Forelimb muscle (tissue), 1 donor: ENCODE results near the gene SMIM44. TPM values are rescaled to one million over a fixed set of nuclear protein-coding genes. Genes with fewer than 3 reads are reported as not detected.
"Not testable (repeated sequence)": the region's sequence is repeated elsewhere in the genome, so short reads cannot be mapped to it uniquely, and the experiment has no call there.

Experiments
- DNase-seq: peaks from one replicate; pipeline ENCODE4 v3.0.0-alpha.2; 2013; ENCODE audit warnings: low read depth
- polyA plus RNA-seq: library from polyadenylated mRNA; unstranded; fragments of 120-200 nt; gene quantifications from one replicate; pipeline ENCODE4 v1.2.1, GENCODE V29; 2013; ENCODE audit not compliant: insufficient read length

The SMIM44 gene
- polyA plus RNA-seq, 1 donor, result not detected

DNA sequence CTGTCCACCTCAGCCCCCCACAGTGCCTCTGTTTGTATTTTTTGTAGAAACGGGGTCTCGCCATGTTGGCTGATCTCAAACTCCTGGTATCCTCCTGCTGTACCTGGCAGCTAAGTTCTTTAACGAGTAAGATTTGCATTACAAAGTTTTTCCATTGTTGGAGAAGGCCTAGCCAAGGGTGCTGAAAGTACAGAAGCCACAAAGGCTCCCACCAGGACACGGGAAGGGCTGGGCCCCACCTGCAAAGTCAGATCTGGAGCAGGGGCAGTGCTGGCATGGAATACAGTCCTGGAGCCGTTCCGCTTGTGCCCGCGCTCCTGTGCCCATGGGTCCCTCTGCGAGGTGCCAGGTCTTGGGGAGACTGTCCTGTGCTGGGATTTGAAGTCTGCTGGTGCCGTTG lies 35.0 kb upstream of the SMIM44 start:
- no peak for DNase-seq

DNA sequence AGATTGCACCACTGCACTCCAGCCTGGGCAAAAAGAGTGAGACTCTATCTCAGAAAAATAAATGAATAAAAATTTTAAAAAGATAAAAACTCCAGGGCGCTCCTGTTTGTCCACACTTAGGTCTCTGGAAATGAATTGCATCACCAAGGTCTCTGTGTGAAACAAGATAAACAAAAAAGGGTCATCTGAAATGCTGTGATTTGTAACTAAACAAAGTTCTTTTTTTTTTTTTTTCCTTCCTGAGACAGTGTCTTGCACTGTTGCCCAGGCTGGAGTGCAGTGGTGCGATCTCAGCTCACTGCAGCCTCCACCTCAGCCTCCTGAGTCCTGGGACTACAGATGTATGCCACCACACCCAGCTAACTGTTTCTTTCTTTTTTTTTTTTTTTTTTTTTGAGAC lies 34.4 kb upstream of the SMIM44 start:
- DNase-seq, result no peak

DNA sequence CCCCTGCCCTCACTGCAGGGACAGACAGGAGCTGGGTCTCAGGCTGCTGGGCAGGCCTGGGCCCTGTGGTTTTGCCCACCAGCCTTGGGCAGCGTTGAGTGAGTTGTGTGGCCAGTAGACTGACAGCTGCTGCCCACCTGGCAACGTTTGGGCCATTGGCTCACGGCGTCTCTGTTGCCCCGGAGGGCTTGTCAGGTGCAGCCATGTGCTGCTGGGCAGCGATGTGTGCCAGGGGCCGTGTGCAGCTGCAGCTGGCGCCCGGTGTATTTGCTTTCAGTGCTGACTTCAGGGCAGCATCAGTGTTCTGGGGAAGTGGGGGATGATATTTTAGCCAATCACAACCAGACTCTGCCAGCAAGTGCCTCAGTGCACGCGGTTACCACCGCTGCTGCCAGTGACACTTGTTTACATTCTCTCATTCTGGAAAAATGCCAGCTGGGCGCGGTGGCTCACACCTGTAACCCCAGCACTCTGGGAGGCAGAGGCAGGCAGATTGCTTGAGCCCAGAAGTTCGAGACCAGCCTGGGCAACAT lies 33.5 kb upstream of the SMIM44 start:
- no peak for DNase-seq

DNA sequence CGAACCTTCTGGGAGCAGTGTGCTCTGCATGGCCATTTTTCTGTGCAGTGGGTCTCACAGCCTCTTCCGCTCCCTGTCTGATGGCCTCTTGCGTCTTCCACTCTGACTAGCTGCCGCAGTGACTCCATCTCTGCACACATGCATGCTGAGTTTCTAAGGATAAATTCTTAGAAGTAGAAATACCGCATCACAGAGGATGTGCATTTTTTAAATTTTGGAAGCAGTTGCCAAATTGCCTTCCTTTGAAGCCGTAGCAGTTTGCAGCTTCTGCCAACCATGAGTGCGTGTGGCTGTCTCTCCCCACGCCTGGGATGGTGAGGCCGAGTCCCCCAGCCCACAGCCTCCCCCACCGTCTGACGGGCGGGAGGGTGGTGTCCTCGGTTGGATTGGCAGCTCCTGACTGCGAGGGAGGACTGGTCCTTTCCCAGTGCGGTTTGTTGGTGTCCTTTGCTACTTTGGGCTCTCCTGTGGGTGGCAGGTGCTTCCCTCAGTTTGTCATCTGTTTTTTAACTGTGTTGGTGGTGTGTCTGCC lies 32.7 kb upstream of the SMIM44 start:
- DNase-seq, result no peak

DNA sequence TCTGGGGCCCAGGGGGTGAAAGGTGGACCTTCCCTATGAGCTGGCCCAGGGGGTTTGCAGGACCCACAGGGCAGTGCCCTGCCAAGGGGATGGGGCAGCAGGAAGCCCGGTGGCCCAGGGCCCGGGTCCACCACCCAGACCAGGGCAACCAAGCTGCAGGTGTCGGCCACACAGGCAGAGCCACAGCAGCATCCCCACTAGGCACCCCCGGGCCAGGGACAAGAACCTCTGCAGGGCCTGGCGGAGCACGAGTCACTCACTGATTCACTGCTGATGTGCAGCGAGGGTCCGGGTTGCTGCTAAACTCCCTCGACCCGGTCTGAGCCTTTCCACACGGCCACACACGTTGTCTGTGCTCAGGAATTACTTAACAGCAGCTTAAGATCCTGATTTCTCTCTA lies 31.7 kb upstream of the SMIM44 start:
- no peak for DNase-seq

DNA sequence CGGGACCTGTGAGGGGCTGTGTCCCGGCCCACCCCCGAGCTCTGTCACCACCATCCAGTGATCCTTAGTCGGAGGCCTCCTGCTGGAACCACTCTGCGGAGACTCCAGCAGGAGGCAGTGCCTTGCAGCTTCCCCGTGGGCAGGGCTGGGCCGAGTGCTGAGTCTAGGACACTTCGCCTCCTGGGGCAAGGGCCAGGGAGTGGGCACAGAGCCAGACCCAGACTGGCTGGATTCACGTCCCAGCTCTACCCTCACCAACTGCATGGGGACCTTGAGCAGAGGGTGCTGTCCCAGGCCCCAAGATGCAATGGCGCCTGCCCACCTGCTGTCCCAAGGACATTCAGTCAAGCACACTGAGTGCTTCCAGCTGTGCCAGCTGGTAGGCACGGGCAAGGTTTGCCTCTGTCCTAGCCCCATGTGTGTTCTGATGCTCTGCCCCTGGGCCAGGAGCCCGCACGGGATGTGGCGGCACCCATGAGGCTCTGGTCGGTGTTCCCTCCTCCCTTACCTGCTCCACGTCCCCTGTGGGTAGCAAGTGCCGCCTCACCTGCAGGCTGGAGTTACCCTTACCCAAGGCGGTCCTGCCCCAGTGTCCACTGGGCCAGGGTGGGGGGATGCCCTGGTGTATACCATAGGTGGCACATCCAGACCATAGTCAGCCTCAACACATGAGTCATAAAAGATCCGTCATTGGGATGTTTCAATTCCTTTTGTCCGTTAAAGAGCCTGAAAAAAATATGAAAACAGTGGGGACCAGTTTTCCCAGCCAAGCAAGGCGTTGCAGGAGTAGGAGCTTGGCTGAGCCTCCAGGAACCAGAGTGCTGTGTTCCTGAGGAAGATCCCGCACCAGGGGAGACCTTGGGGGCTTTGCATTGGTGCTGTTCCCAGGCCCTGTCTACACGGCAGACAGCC lies 30.2 kb upstream of the SMIM44 start:
- no peak for DNase-seq

DNA sequence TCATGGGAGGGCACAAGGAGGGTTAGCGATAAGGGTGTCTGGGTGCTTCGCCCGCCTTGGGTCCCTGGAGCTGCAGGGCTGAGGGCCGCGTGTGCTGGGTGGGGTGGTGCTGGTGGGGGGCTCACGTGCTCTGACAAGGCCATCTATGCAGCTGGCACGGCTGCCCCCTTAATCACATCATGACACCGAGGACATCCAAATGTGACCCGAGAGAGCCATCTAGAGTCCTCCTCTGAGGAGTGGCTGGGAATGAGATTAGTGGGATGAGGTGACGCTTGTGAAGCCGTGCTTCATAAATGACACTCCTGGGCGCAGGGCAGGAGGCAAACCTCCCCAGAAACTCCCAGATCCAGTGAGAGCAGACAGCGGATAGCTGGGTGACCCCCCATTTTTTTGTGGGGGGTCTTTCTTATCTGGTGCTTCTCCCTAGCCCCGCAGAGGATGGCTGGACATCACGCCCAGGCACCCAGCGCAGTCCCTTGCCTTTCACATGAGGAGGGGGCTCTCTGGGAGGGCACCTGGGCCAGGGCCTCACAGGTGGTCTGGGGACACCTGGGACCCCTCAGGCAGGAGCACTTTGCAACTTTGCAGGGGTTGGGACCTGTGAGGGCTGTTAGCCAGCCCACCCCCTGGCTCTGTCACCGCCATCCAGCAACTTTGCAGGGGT lies 29.5 kb upstream of the SMIM44 start:
- no peak for DNase-seq

DNA sequence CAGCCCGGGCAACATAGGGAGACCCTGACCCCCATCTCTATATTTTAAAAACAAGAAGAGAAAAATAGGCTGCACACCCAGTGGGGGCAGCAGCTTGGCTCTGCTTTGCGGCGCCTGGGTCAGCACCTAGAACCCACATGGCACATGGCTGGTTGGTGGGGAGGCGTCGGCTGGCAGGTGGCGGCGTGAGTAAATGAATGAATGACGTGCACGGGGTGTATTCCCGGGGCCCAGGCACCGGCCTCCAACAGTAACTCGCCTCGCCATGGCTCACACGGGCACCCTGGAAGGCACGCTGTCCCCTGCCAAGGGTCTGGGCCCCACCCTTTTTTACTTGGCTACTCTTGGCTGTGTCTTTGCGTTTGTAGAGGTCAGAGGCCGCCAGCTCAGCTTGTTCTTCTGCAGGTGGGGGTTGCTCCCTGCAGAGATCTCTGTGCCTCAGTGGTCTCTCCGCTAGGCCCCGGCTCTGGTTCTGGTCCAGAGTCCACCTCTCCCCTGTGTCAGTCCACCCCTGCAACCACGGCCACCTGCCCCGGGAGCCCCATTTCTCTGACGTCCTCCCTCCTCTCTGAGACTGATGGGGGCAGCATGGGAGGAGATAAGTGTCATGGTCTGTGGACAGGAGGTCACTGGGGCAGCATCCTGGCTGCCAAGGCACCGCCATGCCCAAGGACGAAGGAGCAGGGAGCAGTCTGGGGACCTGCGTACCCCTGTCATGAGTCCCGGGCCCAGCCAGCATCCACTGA lies 28.4 kb upstream of the SMIM44 start:
- no peak for DNase-seq

DNA sequence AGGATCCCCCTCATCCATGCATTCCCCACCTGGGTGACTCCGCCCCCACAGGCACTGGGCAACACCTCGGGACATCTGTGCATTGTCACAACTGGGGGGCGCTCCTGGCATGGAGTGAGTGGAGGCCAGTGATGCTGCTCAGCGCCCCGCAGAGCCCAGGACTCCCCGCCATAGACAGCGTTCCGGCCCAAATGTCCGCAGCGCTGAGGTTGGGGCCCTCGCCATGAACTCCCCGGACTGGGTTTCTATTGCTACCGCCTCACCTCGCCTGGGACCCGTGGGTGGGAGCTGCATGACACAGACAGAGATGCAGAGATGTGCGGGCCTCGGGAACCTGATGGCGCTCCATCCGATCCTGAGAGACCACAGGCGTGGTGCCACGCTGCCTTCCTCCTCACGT lies 27.5 kb upstream of the SMIM44 start:
- no peak for DNase-seq

DNA sequence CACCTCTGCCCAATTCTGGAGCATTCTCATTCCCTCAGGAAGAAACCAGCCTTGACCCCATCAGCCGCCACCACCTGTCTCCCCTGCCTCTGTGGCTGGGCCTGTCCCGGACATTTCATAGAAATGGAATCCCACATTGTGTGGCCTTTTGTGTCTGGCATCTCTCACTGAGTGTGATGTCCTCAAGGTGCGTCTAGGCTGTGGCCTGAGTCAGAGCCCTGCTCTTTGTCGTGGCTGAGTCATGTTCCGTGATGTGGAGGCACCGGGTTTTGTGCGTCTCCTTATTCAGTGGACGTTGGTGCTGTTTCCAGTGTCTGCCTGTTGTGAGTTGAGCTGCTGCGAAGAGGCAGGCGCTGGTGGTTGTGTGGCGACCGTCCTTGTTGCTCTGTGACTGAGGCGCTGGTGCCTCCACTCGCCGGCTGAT lies 26.3 kb upstream of the SMIM44 start:
- DNase-seq, result no peak

DNA sequence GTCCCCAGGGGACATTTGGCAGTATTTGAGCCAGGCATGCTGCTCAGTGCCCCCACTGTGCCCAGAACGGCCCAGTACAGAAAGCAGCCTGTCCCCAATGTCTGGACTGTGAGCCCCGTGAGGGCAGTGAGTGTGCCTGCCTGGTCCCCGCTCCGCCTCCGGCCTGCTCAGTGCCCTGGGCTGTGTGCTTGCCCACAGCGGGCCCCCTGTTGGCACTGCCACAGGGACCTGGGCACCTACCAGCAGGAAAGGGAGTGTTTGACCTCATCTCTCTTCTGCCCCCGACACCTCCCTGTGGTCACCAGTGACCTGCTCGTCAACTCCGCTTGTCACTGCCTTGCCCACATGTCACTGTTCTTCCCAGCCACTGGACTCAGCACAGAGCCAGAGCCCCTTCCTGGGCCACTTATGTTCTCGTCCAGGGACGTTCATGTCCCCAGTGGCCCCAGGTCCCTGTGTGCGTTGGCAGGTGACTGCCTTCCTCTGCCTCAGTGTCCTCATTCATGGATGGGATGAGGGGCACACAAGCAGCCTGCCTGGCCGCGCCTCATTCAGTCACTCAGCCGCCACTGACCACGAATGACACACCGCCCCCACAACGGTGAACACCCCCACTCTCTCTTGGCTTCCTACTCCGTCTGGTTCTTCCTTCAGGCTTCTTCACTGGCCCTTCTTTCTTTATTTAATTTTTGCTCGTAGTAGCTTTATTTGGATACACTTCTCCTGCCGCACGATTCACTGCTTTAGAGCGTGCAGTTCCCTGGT lies 25.7 kb upstream of the SMIM44 start:
- DNase-seq, result no peak

DNA sequence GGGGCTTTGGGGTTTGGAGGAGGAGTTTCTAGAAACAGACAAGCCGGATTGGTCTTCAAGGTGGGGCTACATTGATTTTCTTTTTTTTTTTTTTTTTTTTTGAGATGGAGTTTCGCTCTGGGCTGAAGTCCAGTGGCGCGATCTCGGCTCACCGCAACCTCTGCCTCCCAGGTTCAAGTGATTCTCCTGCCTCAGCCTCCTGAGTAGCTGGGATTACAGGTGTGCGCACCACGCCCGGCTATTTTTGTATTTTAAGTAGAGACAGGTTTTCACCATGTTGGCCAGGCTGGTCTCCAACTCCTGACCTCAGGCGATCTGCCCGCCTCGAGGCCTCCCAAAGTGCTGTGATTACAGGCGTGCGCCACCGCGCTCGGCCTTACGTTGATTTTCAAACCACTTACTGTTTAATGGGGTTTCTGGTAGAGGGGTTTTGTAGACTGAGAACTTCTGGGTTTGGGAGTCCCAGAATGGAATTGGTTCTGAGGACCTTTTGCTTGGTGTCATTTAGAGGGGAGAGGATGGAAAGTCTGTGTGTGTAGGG lies 24.9 kb upstream of the SMIM44 start:
- not testable (repeated sequence) for DNase-seq

DNA sequence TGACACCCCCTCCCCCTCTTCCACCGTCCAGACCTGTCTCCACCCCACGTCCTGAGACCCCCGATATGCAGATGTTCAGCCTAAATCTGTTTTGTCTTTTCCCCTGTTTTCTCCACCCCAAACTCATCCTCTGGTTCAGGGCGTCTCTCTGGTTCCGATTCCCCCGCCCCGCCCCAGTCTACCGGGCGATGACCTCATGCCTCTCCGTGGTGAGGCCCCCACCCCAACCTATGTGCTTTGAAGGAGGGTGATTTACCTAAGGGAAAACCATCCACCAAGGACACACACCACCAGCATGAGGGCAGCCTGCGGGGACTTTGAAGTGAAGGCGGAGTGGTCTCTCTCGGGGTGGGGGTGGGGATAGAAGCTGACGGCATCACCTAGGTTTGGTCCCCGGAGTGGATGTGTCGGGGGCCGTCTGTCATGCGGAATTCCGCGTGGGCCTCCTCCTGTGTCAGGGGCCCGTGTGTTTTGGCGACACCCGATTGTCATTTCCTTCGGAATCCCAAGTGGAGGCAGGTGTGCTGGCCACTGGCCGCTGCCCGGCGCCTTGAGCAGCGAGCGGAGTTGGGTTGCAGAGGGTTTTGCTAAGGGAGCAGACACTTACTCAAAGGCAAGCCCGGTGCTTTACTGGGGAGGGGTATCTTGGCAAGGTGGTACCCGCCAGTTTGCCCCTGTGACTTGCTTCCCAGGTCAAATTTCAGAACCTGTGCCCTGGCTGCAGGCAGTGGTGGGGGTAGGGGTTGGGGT lies 24.3 kb upstream of the SMIM44 start:
- no peak for DNase-seq

DNA sequence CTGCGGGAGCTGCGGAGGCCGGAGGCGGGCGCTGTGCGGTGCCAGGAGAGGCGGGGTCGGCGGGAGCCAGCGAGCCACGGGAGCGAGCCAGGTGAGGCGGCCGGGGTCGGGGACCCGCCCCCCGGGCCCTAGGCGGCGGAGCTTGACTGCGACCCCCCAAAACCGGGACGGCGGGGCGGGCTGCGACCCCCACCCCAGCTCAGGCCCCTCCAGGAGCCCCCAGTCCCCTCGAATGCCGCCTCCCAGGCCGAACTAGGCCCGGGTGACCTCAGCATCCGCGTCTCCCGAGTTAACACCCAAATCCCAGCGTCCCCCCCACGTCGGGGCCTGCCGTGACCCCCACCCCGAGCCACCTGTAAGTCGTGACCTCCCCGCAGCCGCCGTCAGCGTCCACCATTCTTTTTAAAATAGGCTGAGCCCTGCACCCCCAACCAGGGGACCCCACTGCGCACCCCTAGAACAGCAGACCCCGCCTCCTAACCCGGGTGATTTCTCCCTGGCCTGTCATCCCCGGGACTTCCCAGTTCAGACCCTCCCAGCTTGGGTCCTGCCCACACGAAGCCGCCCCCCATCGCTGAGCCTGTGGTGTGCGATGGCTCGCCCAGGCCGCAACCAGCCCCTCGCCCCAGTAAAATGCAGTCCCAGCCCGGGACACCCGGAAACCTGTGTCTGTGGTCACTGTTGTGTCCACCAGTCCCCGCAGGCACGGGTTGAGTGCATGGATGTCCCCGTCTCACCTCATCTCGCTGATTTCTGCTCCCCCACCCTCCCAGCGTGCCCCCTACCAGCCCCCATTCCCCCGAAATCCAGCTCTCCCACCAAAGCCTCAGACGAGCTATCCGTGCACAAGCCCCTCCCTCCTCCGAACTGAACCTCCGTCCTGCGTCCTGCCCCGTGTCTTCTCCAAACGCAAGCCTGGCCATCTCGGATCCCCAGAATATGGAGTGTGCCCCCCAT lies 23.4 kb upstream of the SMIM44 start:
- no peak for DNase-seq

DNA sequence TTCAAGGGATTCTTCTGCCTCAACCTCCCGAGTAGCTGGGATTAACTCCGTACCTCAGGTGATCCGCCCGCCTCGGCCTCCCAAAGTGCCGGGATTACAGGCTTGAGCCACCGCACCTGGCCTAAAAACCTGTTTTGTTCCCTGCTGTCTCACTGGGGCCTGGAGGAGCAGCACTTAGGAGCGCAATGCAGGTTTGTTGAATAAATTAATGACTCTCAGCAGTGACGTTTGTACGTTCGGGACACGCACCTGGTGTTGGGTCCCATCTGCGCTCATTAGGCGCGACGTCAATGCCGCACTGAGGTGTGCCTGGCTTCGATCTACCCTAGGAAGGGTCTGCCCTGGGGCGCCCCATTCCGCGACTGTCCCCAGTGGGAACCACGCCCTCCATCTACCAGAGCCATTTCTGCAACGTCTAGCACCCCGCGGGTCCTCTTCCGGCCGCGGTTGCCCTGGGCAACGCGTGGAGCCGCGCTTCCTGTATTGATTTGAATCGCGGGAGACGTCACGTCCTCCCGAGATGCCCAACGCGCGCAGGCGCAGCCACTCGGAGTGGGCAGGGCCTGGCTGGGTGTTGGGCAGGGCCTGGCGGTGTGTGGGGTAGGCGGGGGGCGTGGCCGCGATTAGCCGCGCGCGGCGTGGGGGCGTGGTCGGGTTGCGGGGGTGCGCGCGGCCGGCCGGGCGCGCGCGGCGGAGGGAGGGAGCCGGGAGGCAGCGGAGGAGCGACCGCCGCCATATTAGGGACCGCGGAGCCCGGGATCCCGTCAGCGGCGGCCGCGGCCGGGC lies 22.6 kb upstream of the SMIM44 start, which contains the start of gene FZR1:
Gene FZR1, plus strand, starts transcription at position 714 of the 786 bp plus-strand sequence. CDS start 16,679 bp downstream, outside the sequence.
- DNase-seq, result peak; percentile 94

DNA sequence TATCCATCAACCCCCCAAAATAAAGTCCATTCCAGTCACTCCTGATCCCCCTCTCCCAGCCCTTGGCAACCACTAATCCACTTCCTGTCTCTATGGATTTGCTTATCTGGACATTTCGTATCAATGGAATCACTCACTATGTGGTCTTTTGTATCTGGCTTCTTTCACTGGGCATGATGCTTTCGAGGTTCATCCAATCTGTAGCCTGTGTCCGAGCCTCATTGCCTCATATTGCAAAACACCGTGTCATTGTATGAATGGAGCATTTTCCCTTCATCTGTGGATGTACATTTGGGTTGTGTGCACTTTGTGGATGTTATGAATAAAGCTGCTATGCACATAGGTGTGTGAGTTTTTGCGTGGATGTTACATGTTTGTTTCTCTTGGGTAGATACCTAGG lies 21.5 kb upstream of the SMIM44 start:
- no peak for DNase-seq

DNA sequence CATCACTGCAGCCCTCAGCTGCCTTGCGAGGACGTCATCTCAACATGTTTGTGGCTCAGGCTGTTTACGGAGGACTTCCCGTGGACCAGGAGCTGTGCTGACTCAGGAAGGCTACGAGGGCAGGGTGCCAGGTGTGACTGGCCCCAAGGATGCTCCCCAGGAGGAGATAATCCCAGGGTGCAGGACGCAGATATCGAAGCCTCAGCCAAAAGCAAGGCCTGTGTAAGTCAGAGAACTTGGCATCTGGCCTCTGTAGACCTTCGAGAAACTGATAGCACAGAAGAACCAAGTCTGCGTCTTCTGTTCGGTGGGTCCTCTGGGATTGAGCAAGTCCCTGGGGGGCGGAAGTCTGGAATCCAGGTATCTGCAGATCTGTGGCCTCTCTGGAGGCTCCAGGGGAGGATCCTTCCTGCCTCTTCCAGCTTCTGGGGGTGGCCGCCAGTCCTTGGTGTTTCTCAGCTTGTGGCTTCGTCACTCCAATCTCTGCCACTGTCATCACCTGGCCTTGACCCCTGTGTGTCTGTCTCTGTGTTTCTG lies 19.9 kb upstream of the SMIM44 start:
- no peak for DNase-seq

DNA sequence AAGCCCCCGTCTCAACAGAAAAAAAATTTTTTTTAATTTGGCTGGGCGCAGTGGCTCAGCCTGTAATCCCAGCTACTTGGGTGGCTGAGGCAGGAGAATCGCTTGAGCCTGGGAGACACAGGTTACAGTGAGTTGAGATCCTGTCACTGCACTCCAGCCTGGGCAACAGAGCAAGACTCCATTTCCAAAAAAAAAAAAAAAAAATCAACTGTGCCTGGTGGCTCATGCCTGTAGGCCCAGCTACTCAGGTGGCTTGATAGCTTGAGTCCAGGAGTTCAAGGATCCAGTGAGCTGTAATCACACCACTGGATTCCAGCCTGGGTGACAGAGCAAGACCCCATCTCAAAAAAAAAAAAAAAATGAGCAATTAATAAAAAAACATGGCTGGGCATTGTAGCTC lies 18.5 kb upstream of the SMIM44 start:
- DNase-seq, result no peak
